Superior temporal gyrus (tissue), 1 donor: ENCODE data around the gene SIDT2.

Experiments
- DNase-seq: peaks from one replicate; pipeline ENCODE4 v3.0.0-alpha.2; 2016; ENCODE audit errors: extremely low spot score

Gene SIDT2

DNA sequence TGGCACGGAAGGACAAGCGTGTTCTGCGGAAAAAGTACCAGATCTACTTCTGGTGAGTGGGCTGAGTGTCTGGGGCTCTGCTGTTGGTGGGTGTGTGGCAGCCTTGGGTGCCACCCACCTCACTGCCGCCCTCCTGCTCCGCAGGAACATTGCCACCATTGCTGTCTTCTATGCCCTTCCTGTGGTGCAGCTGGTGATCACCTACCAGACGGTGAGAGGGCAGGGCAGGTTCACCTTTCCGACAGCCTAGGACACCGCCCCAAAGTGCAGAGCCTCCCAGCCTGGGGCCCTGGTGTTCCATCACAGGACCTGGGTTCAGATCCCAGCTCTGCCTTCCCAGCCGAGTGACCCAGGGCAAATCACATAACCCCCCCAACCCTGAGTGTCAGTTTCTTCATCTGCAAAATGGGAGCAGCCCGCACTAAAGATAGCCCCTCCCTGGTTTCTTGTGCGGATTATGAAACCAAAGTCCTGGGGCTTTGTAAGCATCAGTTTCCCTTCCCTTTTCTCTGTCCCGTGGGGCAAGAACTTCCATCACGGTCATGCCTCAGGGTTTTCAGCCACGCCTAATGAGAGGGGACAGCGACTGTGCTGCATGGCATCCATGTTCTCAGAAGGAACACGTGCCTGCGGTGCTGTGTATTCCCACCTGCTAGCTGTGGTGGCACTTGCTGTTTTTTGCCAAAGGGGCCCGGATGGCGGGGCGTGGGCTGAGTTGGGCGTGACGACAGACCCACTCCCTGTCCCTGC, 10.8 kb downstream of the SIDT2 start:
- DNase-seq, result no peak

- DNase-seq, result no peak
These were observed 11.5 kb downstream of the SIDT2 start for GRCh38 chr11:117189941-117190544.

GRCh38 chr11:117191680-117192400, 13.3 kb downstream of the SIDT2 start:
- no peak for DNase-seq

GRCh38 chr11:117192401-117192875, 13.9 kb downstream of the SIDT2 start:
- no peak for DNase-seq

DNA sequence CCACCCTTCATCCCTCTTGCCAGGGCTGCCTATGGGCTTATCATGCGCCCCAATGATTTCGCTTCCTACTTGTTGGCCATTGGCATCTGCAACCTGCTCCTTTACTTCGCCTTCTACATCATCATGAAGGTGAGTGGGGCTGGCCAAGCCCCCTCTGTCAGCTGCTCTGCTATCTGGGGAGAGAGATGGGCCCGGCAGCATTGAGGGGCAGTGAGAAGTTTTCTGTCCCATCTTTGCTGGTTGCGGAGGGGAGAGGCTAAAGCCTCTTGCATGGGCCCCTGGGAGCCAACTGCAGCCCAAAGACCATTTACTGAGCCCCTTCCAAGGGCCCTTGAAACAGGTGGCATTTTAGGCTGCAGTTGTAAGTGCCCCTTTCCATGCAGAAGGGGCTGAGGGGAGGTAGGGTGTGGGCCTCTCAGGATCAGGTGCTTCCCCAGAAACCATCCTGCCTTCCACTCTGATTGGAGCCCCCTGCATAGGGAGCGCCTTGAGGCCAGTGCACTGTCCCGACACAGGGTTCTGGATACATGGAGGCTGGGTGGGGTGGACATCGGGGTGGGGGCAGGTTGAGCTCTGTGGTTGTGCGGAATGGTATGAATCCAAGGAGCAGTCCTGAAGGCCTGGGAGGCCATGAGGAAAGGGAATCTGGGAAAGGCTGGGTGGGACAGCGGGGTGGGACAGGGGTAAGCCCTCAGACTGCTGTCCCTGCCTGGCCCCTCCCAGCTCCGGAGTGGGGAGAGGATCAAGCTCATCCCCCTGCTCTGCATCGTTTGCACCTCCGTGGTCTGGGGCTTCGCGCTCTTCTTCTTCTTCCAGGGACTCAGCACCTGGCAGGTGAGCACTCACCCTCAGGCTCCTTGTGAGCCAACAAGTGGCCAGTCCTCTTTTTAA, 14.8 kb downstream of the SIDT2 start:
- DNase-seq, result no peak

DNA sequence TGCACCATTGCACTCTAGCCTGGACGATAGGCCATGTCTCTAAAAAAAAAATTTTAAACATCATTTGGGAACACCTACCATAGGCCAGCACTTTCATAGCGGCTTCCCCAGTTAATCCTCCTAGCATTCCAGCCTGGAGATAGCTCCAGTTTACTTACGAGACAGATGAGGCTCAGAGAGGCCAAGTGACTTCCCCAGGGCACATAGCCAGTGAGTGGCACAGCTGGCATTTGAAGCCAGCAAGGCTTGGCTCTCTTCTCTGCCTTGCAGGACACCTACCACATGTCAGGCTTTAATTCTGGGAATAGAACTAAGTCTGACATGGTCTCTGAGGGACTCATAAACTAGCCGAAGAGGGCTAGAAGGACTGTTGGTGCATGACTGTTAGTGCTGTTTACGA, 15.7 kb downstream of the SIDT2 start:
- DNase-seq, result no peak

DNA sequence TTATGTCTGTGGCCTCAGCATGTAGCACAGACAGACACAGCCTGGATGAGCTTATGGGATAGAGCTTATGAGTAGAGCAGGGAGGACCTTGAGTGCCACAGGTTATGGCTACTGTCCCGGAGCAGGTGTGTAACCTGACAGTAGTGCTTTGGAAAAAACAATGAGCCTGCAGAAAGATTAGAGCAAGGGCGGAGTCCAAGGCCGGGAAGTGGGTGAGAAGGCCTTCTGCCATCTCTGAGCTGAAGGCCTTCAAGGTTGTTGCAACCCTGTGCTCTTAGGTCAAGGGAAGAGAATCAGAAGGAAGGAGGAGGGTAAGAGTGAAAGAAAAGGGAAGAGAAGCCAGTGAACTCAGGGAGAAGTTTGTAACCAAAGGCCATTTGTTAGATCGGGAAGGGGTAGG, 16.7 kb downstream of the SIDT2 start:
- DNase-seq, result no peak

GRCh38 chr11:117195761-117196160, 17.2 kb downstream of the SIDT2 start:
- DNase-seq, result no peak

- DNase-seq, result no peak
These were observed 18.5 kb downstream of the SIDT2 start for GRCh38 chr11:117197006-117197405.

- no peak for DNase-seq
These were observed 19.2 kb downstream of the SIDT2 start for GRCh38 chr11:117197516-117198456.

GRCh38 chr11:117198613-117199012, 20.1 kb downstream of the SIDT2 start:
- DNase-seq, result no peak

DNA sequence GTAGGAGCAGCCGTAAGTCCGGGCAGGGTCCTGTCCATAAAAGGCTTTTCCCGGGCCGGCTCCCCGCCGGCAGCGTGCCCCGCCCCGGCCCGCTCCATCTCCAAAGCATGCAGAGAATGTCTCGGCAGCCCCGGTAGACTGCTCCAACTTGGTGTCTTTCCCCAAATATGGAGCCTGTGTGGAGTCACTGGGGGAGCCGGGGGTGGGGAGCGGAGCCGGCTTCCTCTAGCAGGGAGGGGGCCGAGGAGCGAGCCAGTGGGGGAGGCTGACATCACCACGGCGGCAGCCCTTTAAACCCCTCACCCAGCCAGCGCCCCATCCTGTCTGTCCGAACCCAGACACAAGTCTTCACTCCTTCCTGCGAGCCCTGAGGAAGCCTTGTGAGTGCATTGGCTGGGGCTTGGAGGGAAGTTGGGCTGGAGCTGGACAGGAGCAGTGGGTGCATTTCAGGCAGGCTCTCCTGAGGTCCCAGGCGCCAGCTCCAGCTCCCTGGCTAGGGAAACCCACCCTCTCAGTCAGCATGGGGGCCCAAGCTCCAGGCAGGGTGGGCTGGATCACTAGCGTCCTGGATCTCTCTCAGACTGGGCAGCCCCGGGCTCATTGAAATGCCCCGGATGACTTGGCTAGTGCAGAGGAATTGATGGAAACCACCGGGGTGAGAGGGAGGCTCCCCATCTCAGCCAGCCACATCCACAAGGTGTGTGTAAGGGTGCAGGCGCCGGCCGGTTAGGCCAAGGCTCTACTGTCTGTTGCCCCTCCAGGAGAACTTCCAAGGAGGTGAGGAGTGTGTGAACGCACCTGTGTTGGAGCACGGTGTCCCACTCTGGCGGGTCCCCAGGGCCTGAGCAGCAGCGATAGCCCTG, 20.7 kb downstream of the SIDT2 start, which contains the start of gene TAGLN:
Gene TAGLN (plus strand): TSS at position 318 of the 863 bp plus-strand sequence. CDS start 3,644 bp downstream, outside the sequence.
- DNase-seq, result no peak

GRCh38 chr11:117199916-117200812, 21.6 kb downstream of the SIDT2 start:
- DNase-seq, result no peak

GRCh38 chr11:117200813-117201657, 22.5 kb downstream of the SIDT2 start:
- no peak for DNase-seq

- DNase-seq, result no peak
These were observed 23.2 kb downstream of the SIDT2 start for GRCh38 chr11:117201658-117202305.

DNA sequence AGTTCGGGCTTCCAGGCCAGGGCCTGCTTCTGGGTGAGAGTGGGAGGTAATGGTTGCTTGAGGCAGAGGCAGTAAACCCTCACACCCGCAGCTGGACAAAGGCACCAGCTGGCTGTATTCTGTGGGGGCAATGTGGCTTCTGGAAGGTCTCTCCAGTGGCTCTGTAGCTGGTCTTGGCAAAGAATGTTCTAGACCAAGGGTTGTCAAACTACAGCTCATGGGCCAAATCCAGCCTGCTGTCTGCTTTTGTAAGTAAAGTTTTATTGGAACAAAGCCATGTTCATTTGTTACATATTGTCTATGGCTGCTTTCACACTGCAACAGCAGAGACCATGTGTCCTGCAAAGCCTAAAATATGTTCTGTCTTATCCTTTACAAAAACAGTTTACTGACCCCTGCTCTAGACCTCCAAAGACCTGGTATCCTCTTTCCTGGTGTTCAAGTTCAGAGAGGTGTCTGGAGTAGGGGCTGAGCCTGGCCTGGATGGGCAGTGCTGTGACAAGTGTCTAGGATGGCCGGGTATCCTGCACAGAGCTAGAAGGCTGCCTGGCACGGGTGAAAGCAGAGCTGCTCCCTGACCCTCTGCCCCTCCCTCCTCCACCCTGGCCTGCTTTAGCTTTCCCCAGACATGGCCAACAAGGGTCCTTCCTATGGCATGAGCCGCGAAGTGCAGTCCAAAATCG, 24.0 kb downstream of the SIDT2 start:
- DNase-seq, result no peak

- DNase-seq, result no peak
These were observed 24.5 kb downstream of the SIDT2 start for GRCh38 chr11:117203069-117203407.
